Right hindlimb (tissue), 1 donor: ENCODE results near the gene C10orf88.
"Not testable (repeated sequence)": the region's sequence is repeated elsewhere in the genome, so short reads cannot be mapped to it uniquely, and the experiment has no call there.

ENCODE experiments used
- DNase-seq: peaks from one replicate; pipeline ENCODE4 v3.0.0-alpha.2; 2018

The C10orf88 gene

GRCh38 chr10:122957474-122957873 is 3.4 kb upstream of the C10orf88 start:
- no peak for DNase-seq

GRCh38 chr10:122955892-122956291 is 1.9 kb upstream of the C10orf88 start:
- DNase-seq = no peak

GRCh38 chr10:122954731-122955050 is 664 bp upstream of the C10orf88 start:
- DNase-seq = no peak

GRCh38 chr10:122949296-122949695 is 4.7 kb downstream of the C10orf88 start:
- no peak for DNase-seq

- DNase-seq = no peak
Measured at GRCh38 chr10:122939856-122940543, 14.0 kb downstream of the C10orf88 start.

DNA sequence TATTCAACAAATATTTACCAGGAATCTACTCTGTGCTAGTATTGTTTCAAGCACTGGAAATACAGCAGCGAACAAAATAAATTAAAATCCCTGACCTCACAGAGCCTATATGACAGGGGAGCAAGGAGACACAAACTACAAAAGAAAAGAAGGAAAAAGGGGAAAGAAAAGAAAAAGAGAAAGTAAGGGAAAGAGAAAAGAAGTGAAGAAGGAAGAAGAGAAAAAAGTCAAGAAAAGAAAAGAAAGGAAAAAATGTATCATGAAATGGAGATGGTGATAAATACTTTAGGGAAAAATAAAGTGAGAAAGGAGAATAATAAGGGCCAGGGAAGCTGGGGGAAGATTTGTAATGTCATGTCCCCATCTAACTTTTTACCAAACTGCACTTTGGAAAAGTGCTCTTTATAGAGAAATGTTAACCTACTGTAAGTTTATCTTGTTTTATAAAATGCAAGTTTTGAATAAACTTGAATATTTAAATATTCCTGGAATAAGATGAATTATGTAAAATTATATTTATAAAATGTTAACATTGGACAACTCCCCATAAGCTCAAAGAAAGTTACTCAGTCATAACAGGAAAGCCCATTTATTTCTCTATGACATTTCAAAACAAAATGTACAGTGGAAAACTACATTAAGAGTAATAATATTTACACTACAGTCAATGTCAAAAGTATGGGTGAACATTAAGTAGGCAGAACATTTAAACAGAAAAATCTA is 14.7 kb downstream of the C10orf88 start:
- DNase-seq = no peak

DNA sequence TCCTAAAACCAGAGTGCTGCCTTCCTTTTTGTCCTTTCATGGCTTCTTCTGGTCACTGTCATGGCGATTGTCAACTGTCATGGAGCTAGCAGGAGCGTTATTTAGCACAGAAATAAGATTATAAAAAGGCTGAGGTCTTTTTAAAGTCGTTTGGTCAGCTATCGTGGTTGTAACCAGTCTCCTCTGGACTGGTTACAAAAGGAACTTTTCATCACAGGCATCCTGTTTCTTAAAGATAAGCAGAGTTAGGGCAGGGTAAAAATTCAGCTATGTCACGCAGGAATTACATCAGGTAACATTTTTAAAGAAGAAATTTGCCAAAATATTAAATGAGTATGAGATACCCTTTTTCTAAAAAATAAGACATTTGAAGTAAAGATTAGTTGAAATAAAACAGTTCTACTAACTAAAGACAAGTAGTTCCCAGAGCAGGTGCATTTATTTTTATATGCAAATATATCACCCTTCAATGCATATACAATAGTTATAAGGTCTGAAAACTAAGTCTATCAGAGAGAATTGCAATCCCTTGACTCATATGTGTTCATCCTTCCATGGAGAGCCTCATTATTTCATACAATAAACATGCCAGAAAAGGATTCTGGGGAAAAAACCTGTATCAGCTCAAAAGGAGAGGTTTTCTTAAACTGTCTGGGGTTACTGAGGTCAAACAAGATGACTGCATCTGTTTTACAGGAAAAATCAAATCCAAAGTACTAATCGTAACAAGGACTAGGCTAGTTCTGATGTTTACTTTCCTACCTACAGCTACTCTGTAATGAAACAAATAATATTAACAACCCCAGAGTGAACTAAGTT is 22.7 kb downstream of the C10orf88 start:
- DNase-seq = no peak

DNA sequence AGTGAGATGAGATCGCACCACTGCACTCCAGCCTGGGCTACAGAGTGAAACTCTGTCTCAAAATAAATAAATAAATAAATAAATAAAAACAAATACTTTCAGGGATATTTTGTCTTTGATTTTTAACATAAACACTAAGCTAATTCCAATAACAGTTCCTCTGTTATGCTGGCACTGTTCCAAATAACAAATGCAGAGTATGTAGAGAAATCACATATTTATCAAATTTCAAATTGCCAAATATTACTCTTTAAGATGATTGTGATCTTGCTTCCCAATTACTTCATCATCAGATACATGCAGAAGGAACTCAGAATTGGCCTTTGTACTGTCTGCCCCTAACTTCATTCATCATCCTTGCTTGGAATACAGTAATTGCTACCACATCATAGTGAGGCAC is 23.9 kb downstream of the C10orf88 start:
- no peak for DNase-seq

GRCh38 chr10:122915700-122916099 is 38.3 kb downstream of the C10orf88 start:
- no peak for DNase-seq

GRCh38 chr10:122911889-122912484 is 42.0 kb downstream of the C10orf88 start:
- DNase-seq = peak; percentile 40

- no peak for DNase-seq
Measured at GRCh38 chr10:122910310-122910709, 43.7 kb downstream of the C10orf88 start, which contains the start of gene FAM24A. Gene FAM24A, plus strand, starts transcription at chr10:122910610. Its CDS starts 1,025 bp downstream, at chr10:122911635.

DNA sequence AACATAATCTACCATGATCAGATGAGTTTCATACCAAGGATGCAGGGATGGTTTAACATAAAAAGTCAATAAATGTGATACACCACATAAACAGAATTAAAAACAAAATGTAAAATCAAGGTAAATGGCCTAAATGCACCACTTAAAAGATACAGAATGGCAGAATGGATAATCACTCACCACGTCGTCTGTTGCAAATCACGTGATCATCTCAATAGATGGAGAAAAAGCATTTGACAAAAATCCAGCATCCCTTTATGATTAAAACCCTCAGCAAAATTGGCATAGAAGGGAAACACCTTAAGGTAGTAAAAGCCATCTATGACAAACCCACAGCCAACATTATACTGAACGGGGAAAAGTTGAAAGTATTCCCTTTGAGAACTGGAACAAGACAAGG is 50.2 kb downstream of the C10orf88 start:
- not testable (repeated sequence) for DNase-seq

DNA sequence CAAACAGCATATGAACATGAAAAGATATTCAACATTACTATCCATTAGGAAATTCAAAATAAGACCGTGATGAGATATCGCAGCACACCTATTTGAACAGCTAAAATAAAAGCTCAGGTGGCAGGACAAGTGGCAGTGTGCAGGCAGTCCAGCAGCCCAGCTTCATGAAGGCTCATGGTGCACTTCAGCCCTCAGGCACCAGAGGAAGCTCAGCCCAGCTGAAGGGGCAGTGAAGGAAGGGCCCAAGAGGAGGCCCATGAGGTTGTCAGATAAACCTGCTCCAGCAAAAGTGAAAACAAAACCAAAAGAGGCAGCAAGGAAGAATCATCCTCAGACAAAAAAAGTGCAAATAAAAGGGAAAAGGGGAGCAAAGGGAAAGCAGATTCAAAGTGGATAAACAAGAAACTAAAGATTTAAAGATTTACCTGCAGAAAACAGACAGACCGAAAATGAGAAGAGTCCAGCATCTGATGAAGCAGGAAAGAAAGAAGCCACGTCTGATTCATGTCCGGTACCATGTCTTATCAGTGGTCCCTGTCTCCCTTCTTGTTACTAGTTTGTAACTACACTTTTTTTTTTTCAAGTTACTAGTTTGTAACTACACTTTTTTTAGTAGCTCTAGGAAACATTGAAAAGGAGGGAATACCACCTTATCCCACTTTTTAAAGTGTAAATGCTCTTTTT is 59.6 kb downstream of the C10orf88 start:
- no peak for DNase-seq

GRCh38 chr10:122884166-122884565 is 69.9 kb downstream of the C10orf88 start:
- no peak for DNase-seq

- DNase-seq = no peak
Measured at GRCh38 chr10:122882766-122883165, 71.3 kb downstream of the C10orf88 start.
